ENCODE data around the gene SELENOK. TPM values are rescaled to one million over a fixed set of nuclear protein-coding genes. Genes with fewer than 3 reads are reported as not detected.

The SELENOK gene
- total and polyA plus RNA-seq, 7 experiments from 2014 or later, result 33.6 to 142 (median 80.0) TPM

DNA sequence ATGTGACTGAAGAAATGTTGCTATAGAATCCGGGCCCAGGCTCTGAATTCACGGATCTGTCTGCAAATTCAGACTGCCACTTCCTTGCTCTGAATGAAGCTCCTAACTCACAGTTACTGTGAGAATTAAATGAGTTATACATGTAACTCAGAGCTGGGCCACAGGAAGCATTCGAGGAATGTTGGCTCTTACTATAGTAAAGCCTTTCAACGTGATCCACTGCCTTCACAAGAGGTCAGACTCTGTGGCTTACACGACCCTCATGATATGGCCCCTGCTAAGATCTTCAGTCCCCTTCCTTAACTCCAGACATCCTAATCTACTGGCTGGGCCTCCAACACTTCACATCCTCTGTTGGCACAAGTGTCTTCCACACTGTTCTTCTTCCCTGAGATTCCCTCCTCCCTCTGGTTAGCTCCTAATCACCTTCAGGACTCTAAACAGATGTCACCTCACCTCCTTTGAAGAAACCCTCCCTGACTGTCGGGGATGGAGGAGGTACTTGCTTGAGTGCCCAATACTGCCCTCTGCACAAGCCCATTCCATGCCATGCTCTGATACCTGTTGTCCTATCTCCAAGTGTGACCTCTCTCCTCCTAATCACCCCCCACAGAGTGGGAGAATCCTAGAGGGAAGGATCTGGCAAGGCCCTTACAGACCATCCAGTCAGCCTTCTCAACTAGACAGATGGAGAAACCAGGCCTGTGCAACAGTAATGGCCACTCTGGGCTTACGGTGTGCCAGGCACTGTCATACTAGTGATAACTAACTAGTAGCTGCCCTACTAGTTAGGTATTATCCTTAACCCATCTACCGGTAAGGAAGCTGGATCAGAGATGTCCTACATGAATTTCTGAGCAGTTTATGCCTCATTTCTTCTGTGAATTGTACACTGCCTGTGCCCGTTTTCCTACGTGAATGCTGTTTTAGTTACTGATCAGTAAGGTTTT, 11.0 kb downstream of the SELENOK start:
- ChIA-PET CTCF (interaction anchor here (1.3 kb wide), 1 partner anchor 11 kb away, joined by 3 read pairs; the partner anchor contains the start of gene SELENOK), POLR2A (interaction anchor here (0.7 to 5.1 kb wide), 2 partner anchors 11 to 533 kb away, joined by 3 to 51 read pairs; partner anchors contain the start of genes DCP1A and SELENOK)
- H3K36me3 ChIP-seq (ENCODE audit: control insufficient read depth in 2 of 3, insufficient read depth in 3 of 3, low read length in 3 of 3), result peaks cover 9 to 53% (median 16%) of the 10 kb centered on the region in 3 experiments
- Mint-ChIP-seq H3K36me3 (peaks cover 12 to 36% (median 24%) of the 10 kb centered on the region in 5 donors), H3K4me3 (peak overlapping the region; percentile 84 to 100 (median 98)), H3K4me1 (peaks cover 18 to 39% (median 36%) of the 10 kb centered on the region in 7 donors), H3K9me3 (peaks cover 0 to 6% (median 0%) of the 10 kb centered on the region in 11 donors), H3K27ac (peak overlapping the region; percentile 65 to 100 (median 93)), H3K27me3 (no peaks in the 10 kb centered on the region)
- DNase-seq, result no peak
- intact Hi-C loops (cut with micrococcal nuclease), result no loop called here
- H3K4me3 ChIP-seq (ENCODE audit: low read length), result peak overlapping the region; percentile 85
- peaks cover 10 to 15% of the 10 kb centered on the region in 2 donors for H3K4me1 ChIP-seq (ENCODE audit: control insufficient read depth in 2 of 2, insufficient read depth in 2 of 2, low read length in 2 of 2)
- no peak overlapping the region for H3K27ac ChIP-seq (ENCODE audit: low read depth, low read length)
- no peaks in the 10 kb centered on the region for H3K9me3 ChIP-seq (ENCODE audit: control insufficient read depth in 2 of 3, low read length in 3 of 3)
- H3K27me3 ChIP-seq (ENCODE audit: control insufficient read depth in 2 of 2, insufficient read depth in 2 of 2, low read length in 2 of 2), result no peaks in the 10 kb centered on the region
- no peak for ATAC-seq

- H3K4me1 Mint-ChIP-seq, result peaks cover 0 to 8% (median 0%) of the 10 kb centered on the region in 7 donors
- DNase-seq (no peak), ATAC-seq (no peak)
- no peaks in the 10 kb centered on the region for H3K4me1 ChIP-seq (ENCODE audit: control insufficient read depth in 2 of 2, insufficient read depth in 2 of 2, low read length in 2 of 2)
- H3K36me3 ChIP-seq (ENCODE audit: control insufficient read depth in 2 of 3, insufficient read depth in 3 of 3, low read length in 3 of 3), result peaks cover 12 to 72% (median 20%) of the 10 kb centered on the region in 3 experiments
- no peak overlapping the region for H3K27ac ChIP-seq (ENCODE audit: low read depth, low read length)
- H3K36me3 Mint-ChIP-seq, result peaks cover 29 to 60% (median 36%) of the 10 kb centered on the region in 5 donors
- H3K27me3 ChIP-seq (ENCODE audit: control insufficient read depth in 2 of 2, insufficient read depth in 2 of 2, low read length in 2 of 2), result no peaks in the 10 kb centered on the region
- CTCF ChIA-PET, result no interaction called here
- POLR2A ChIA-PET, result no interaction called here
- intact Hi-C loops (cut with micrococcal nuclease), result no loop called here
- H3K27ac Mint-ChIP-seq, result no peak overlapping the region
- no peaks in the 10 kb centered on the region for H3K9me3 ChIP-seq (ENCODE audit: control insufficient read depth in 2 of 3, low read length in 3 of 3)
- H3K4me3 ChIP-seq (ENCODE audit: low read length), result no peak overlapping the region
- H3K9me3 Mint-ChIP-seq, result no peaks in the 10 kb centered on the region
- no peak overlapping the region for H3K4me3 Mint-ChIP-seq
- H3K27me3 Mint-ChIP-seq, result no peaks in the 10 kb centered on the region
Observed at GRCh38 chr3:53865732-53866499, 25.7 kb downstream of the SELENOK start.

DNA sequence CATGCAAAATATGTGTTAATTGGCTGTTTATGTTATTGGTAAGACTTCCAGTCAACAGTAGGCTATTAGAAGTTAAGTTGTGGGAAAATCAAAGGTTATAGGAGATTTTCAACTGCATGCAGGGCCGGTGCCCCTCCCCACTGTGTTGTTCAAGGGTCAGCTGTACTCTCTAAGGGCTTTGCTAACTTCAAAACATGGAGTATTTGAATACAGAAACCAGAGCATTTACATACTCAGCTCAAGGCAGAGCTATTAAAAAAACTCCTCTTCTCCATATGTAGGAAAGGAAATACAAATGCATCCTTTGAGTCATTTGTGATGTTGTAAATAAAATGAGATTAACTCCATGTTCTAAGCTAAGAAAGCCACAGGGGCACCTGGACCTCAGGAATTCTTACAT, 28.5 kb downstream of the SELENOK start:
- CTCF ChIA-PET, result no interaction called here
- POLR2A ChIA-PET, result no interaction called here
- Histone ChIP-seq H3K27me3 (ENCODE audit: control insufficient read depth in 2 of 2, insufficient read depth in 2 of 2, low read length in 2 of 2) (no peaks in the 10 kb centered on the region), H3K4me1 (ENCODE audit: control insufficient read depth in 2 of 2, insufficient read depth in 2 of 2, low read length in 2 of 2) (no peaks in the 10 kb centered on the region), H3K4me3 (ENCODE audit: low read length) (no peak overlapping the region), H3K9me3 (ENCODE audit: control insufficient read depth in 2 of 3, low read length in 3 of 3) (no peaks in the 10 kb centered on the region), H3K36me3 (ENCODE audit: control insufficient read depth in 2 of 3, insufficient read depth in 3 of 3, low read length in 3 of 3) (peaks cover 0 to 47% (median 6%) of the 10 kb centered on the region in 3 experiments), H3K27ac (ENCODE audit: low read depth, low read length) (no peak overlapping the region)
- no peak for DNase-seq
- intact Hi-C loops (cut with micrococcal nuclease), result no loop called here
- no peak for ATAC-seq
- Mint-ChIP-seq H3K4me3 (no peak overlapping the region), H3K4me1 (peaks cover 0 to 2% (median 0%) of the 10 kb centered on the region in 7 donors), H3K27me3 (no peaks in the 10 kb centered on the region), H3K27ac (peak overlapping the region in 3 of 9 donors; percentile 14 to 45 (median 23)), H3K9me3 (no peaks in the 10 kb centered on the region), H3K36me3 (peaks cover 18 to 38% (median 25%) of the 10 kb centered on the region in 5 donors)

- peaks cover 10 to 32% (median 18%) of the 10 kb centered on the region in 5 donors for H3K36me3 Mint-ChIP-seq
- ATAC-seq, result no peak
- no peak overlapping the region for H3K4me3 ChIP-seq (ENCODE audit: low read length)
- DNase-seq, result no peak
- H3K9me3 ChIP-seq (ENCODE audit: control insufficient read depth in 2 of 3, low read length in 3 of 3), result no peaks in the 10 kb centered on the region
- no peaks in the 10 kb centered on the region for H3K4me1 ChIP-seq (ENCODE audit: control insufficient read depth in 2 of 2, insufficient read depth in 2 of 2, low read length in 2 of 2)
- no peaks in the 10 kb centered on the region for H3K27me3 ChIP-seq (ENCODE audit: control insufficient read depth in 2 of 2, insufficient read depth in 2 of 2, low read length in 2 of 2)
- H3K4me3 Mint-ChIP-seq, result no peak overlapping the region
- CTCF ChIA-PET, result no interaction called here
- peak overlapping the region in 2 of 9 donors; percentile 26 to 49 for H3K27ac Mint-ChIP-seq
- no peak overlapping the region for H3K27ac ChIP-seq (ENCODE audit: low read depth, low read length)
- peaks cover 0 to 2% (median 0%) of the 10 kb centered on the region in 7 donors for H3K4me1 Mint-ChIP-seq
- no peaks in the 10 kb centered on the region for H3K9me3 Mint-ChIP-seq
- no peaks in the 10 kb centered on the region for H3K27me3 Mint-ChIP-seq
- H3K36me3 ChIP-seq (ENCODE audit: control insufficient read depth in 2 of 3, insufficient read depth in 3 of 3, low read length in 3 of 3), result peaks cover 0 to 38% (median 6%) of the 10 kb centered on the region in 3 experiments
- intact Hi-C loops (cut with micrococcal nuclease), result no loop called here
- POLR2A ChIA-PET, result no interaction called here
Observed at GRCh38 chr3:53862241-53862640, 29.4 kb downstream of the SELENOK start.

- Mint-ChIP-seq H3K27ac (no peak overlapping the region), H3K36me3 (peaks cover 10 to 25% (median 18%) of the 10 kb centered on the region in 5 donors), H3K4me3 (no peak overlapping the region), H3K9me3 (no peaks in the 10 kb centered on the region), H3K4me1 (peaks cover 0 to 5% (median 0%) of the 10 kb centered on the region in 7 donors), H3K27me3 (no peaks in the 10 kb centered on the region)
- Histone ChIP-seq H3K27ac (ENCODE audit: low read depth, low read length) (no peak overlapping the region), H3K36me3 (ENCODE audit: control insufficient read depth in 2 of 3, insufficient read depth in 3 of 3, low read length in 3 of 3) (peaks cover 0 to 29% (median 6%) of the 10 kb centered on the region in 3 experiments), H3K4me3 (ENCODE audit: low read length) (no peak overlapping the region), H3K4me1 (ENCODE audit: control insufficient read depth in 2 of 2, insufficient read depth in 2 of 2, low read length in 2 of 2) (no peaks in the 10 kb centered on the region), H3K9me3 (ENCODE audit: control insufficient read depth in 2 of 3, low read length in 3 of 3) (no peaks in the 10 kb centered on the region), H3K27me3 (ENCODE audit: control insufficient read depth in 2 of 2, insufficient read depth in 2 of 2, low read length in 2 of 2) (no peaks in the 10 kb centered on the region)
- CTCF ChIA-PET, result no interaction called here
- POLR2A ChIA-PET, result no interaction called here
- DNase-seq, result no peak
- no peak for ATAC-seq
- intact Hi-C loops (cut with micrococcal nuclease), result no loop called here
Observed at GRCh38 chr3:53860196-53860595, 31.5 kb downstream of the SELENOK start.

DNA sequence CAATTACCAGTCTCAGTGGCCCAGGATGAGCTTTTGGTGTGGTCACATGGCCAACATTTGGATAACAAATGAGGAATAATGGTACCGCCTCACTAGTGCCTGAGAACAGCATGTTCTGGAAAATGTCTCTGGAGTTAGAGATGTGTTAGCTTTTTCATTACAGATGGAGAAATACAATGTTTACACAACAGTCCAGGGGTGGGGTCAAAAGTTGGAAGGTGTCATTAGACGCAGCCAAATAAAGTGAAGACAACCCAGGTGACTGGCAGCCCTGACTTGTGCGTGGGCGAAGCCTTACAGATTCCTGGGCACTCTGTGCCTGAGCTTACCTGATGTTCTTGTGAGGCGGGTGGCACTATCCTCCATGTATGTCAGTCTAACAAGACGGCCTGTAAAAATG, 32.5 kb downstream of the SELENOK start:
- intact Hi-C loops (cut with micrococcal nuclease), result no loop called here
- H3K27ac ChIP-seq (ENCODE audit: low read depth, low read length), result no peak overlapping the region
- no peak overlapping the region for H3K4me3 ChIP-seq (ENCODE audit: low read length)
- DNase-seq, result no peak
- Mint-ChIP-seq H3K4me3 (no peak overlapping the region), H3K9me3 (no peaks in the 10 kb centered on the region), H3K36me3 (peaks cover 10 to 18% (median 12%) of the 10 kb centered on the region in 5 donors), H3K4me1 (peaks cover 0 to 5% (median 0%) of the 10 kb centered on the region in 7 donors), H3K27ac (no peak overlapping the region), H3K27me3 (peaks cover 0 to 5% (median 4%) of the 10 kb centered on the region in 5 donors)
- CTCF ChIA-PET, result no interaction called here
- peaks cover 0 to 20% (median 0%) of the 10 kb centered on the region in 3 experiments for H3K36me3 ChIP-seq (ENCODE audit: control insufficient read depth in 2 of 3, insufficient read depth in 3 of 3, low read length in 3 of 3)
- no peaks in the 10 kb centered on the region for H3K4me1 ChIP-seq (ENCODE audit: control insufficient read depth in 2 of 2, insufficient read depth in 2 of 2, low read length in 2 of 2)
- POLR2A ChIA-PET, result no interaction called here
- H3K9me3 ChIP-seq (ENCODE audit: control insufficient read depth in 2 of 3, low read length in 3 of 3), result no peaks in the 10 kb centered on the region
- H3K27me3 ChIP-seq (ENCODE audit: control insufficient read depth in 2 of 2, insufficient read depth in 2 of 2, low read length in 2 of 2), result no peaks in the 10 kb centered on the region
- ATAC-seq, result no peak

All from naive thymus-derived CD4-positive, alpha-beta T cell (primary cell).